Colonic mucosa (tissue), 4 donors: ENCODE data around the gene FGD5. TPM values are rescaled to one million over a fixed set of nuclear protein-coding genes. Genes with fewer than 3 reads are reported as not detected.

Experiments used
- DNase-seq: peaks from one replicate; pipeline ENCODE4 v3.0.0-alpha.2; 2020
- H3K27ac ChIP-seq: fragments of 200-600 bp; one replicate; pipeline ENCODE4 v1.8.0; 2021
- H3K27me3 ChIP-seq: fragments of 200-600 bp; one replicate; pipeline ENCODE4 v1.8.0; 2021
- H3K36me3 ChIP-seq: fragments of 200-600 bp; one replicate; pipeline ENCODE4 v1.8.0; 2021
- H3K4me1 ChIP-seq: fragments of 200-600 bp; one replicate; pipeline ENCODE4 v1.8.0; 2021; ENCODE audit warnings: mild to moderate bottlenecking
- H3K4me3 ChIP-seq: fragments of 200-600 bp; one replicate; pipeline ENCODE4 v1.8.0; 2021
- H3K9ac ChIP-seq, 2 donors: one replicate each; pipeline ENCODE4 v1.7.0; 2013; ENCODE audit warnings: control low read depth in 2 of 2, low read depth in 2 of 2, low read length in 2 of 2
- H3K9me3 ChIP-seq: fragments of 200-600 bp; one replicate; pipeline ENCODE4 v1.8.0; 2021
- CTCF ChIP-seq: fragments of 200-600 bp; IDR thresholded peaks from one replicate; pipeline ENCODE4 v1.8.0; 2022; ENCODE audit warnings: antibody characterized with exemption, mild to moderate bottlenecking
- intact Hi-C: fragments of 100-400 bp; cut with DNase I; formaldehyde crosslinking; loops from one replicate; pipeline ENCODE4 v1.14.1; 2022
- total RNA-seq, 2 donors: library from RNA; stranded (reverse); fragmentation: NEBNext Ultra II Directional in 1 of 2; extraction: Animal tissue kit (Norgen Biotek cat#: 25700) in 1 of 2; gene quantifications; one replicate each; pipeline ENCODE4 v1.2.1, GENCODE V29; 2021
- donor health status: healthy.
- donor health status: DM: no; HTN: no; CAD: no.
- donor health status: DM: no; HTN: no; CAD: no.

FGD5 gene
- total RNA-seq, 2 donors from 2014 or later, result 4.4 to 8.7 TPM

- Histone ChIP-seq H3K9me3 (no peaks in the 10 kb centered on the region), H3K36me3 (no peaks in the 10 kb centered on the region), H3K27ac (no peak overlapping the region), H3K4me3 (no peak overlapping the region), H3K27me3 (no peaks in the 10 kb centered on the region), H3K4me1 (no peaks in the 10 kb centered on the region), H3K9ac (no peak overlapping the region)
- intact Hi-C loops, result no loop called here
- TF ChIP-seq CTCF, result no peak
- no peak for DNase-seq
Observed at GRCh38 chr3:14980689-14981088, 161.9 kb downstream of the FGD5 start.

Other genes starting within 250 kb of the FGD5 start
- gene CCDC174, start 167.2 kb upstream of the FGD5 start, total RNA-seq, result 10 to 100 TPM; 15.4 to 17.9 TPM
- under 1 TPM in 1 of 2 donors, not detected in 1; 0.08 TPM for gene C3orf20, start 143.8 kb upstream of the FGD5 start, total RNA-seq
- 10 to 100 TPM; 33.8 to 41.3 TPM for gene NR2C2, start 128.6 kb downstream of the FGD5 start, total RNA-seq
- 100 to 1,000 TPM in 1 of 2 donors, 10 to 100 TPM in 1; 53.3 to 117 TPM for gene MRPS25, start 246.4 kb downstream of the FGD5 start, total RNA-seq